Measurements from ENCODE around the gene CT47A1. TPM values are rescaled to one million over a fixed set of nuclear protein-coding genes. Genes with fewer than 3 reads are reported as not detected.

Gene CT47A1
- total RNA-seq, 1 donor from 2014 or later = not detected

Other genes starting within 250 kb of the CT47A1 start
- gene CT47B1, start 109.9 kb downstream of the CT47A1 start, total RNA-seq = not detected
- not detected for gene CT47A11, start 48.6 kb downstream of the CT47A1 start, total RNA-seq
- not detected for gene CT47A10, start 43.7 kb downstream of the CT47A1 start, total RNA-seq
- gene CT47A9, start 38.9 kb downstream of the CT47A1 start, total RNA-seq = not detected
- gene CT47A8, start 34.0 kb downstream of the CT47A1 start, total RNA-seq = not detected
- not detected for gene CT47A7, start 29.2 kb downstream of the CT47A1 start, total RNA-seq
- gene CT47A6, start 24.3 kb downstream of the CT47A1 start, total RNA-seq = not detected
- not detected for gene CT47A5, start 19.4 kb downstream of the CT47A1 start, total RNA-seq
- not detected for gene CT47A4, start 14.6 kb downstream of the CT47A1 start, total RNA-seq
- gene CT47A3, start 9.7 kb downstream of the CT47A1 start, total RNA-seq = not detected
- gene CT47A2, start 4.8 kb downstream of the CT47A1 start, total RNA-seq = not detected
- gene GLUD2, start 61.9 kb upstream of the CT47A1 start, total RNA-seq = 1.6 TPM

All from upper lobe of right lung (tissue), 1 donor.